Epithelial cell of alveolus of lung (primary cell): ENCODE results near the gene ERCC3. TPM values are rescaled to one million over a fixed set of nuclear protein-coding genes. Genes with fewer than 3 reads are reported as not detected.

Experiments used
- total RNA-seq: library from RNA; depleted of rRNA; stranded (reverse); fragments of >200 nt; gene quantifications from 2 replicates; pipeline ENCODE4 v1.2.1, GENCODE V29; 2015

ERCC3 gene
- 22.2 and 25.6 TPM in 2 replicates for total RNA-seq

GRCh38 chr2:127293748-127294562, at the start of gene ERCC3:
TSS of gene ERCC3 (minus strand) at chr2:127294144. CDS start at chr2:127294081, 63 bp downstream.

DNA sequence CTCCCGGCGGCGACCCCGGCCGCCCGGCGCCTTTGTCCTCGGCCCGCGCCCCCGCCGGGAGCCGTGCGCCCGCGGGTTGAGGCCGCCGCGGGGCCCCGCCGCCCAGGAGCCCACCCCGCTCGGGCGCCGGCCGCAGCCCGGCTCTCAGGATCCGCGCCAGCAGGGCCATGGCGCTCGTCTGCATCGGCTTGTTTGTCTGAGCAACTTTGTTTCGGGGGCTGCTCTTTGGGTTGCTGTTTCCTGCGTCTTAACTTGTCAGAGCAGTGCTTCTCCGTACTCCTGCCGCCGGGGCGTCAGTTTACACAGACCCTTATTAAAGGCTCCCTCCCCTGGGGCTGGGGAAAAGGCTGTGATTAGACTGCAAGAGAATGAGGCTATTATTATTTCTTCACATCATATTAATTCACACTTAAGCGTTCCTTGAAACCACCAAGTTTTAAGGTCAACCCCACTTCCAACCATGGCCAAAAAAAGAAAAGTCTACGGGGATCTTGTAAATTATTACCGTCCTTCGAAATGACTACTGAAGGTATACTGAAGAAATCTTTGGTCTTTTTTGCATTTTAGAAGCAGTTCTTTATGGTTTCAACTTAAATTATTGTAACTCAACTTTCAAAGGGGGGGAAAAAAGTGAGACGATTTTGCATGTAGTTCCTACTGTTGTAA, 73.7 kb downstream of the ERCC3 start, which contains the start of gene CYP27C1:
Gene CYP27C1, minus strand, starts transcription at position 198 of the 666 bp plus-strand sequence. Its CDS starts 29 bp downstream, at position 169.

Other genes with a start within 250 kb of the ERCC3 start
- gene BIN1, start 187.0 kb downstream of the ERCC3 start, total RNA-seq: 63.5 and 76.5 TPM in 2 replicates
- gene CYP27C1, start 73.8 kb downstream of the ERCC3 start, total RNA-seq: 0.26 and 0.48 TPM in 2 replicates
- 20.2 and 30.6 TPM in 2 replicates for gene MAP3K2, start 93.8 kb upstream of the ERCC3 start, total RNA-seq
- 0.08 and 0.13 TPM in 2 replicates for gene PROC, start 124.3 kb upstream of the ERCC3 start, total RNA-seq
- 23.8 and 24.0 TPM in 2 replicates for gene IWS1, start 232.3 kb upstream of the ERCC3 start, total RNA-seq
- gene MYO7B, start 241.5 kb upstream of the ERCC3 start, total RNA-seq: 0.24 TPM in 1 of 2 replicates, not detected in the other